Measurements from ENCODE around the gene S100A8.

GRCh38 chr1:153426809-153427208 lies 35.9 kb upstream of the S100A8 start:
- TF ChIP-seq CTCF (IDR thresholded peaks at IDR 0.05) (no peak), POLR2AphosphoS5 (IDR thresholded peaks at IDR 0.05; ENCODE audit: low read depth, low read length) (no peak)
